BE2C (cell line): ENCODE measurements around the gene ATF7IP.

Experiments used
- DNase-seq: peaks from one replicate; pipeline ENCODE4 v3.0.0-alpha.2; 2020
- H3K27me3 ChIP-seq: fragments of 250-450 bp; sonication (Bioruptor Pico); 2 replicates; pipeline ENCODE4 v1.5.1; 2020; ENCODE audit warnings: mild to moderate bottlenecking
- H3K36me3 ChIP-seq: fragments of 250-450 bp; sonication (Bioruptor Pico); 2 replicates; pipeline ENCODE4 v1.5.1; 2020; ENCODE audit warnings: mild to moderate bottlenecking
- H3K4me1 ChIP-seq: fragments of 250-450 bp; sonication (Bioruptor Pico); 2 replicates; pipeline ENCODE4 v1.5.1; 2020
- H3K4me3 ChIP-seq: 2 replicates; pipeline ENCODE4 v1.5.1; 2011; ENCODE audit warnings: low read depth, low read length
- H3K9me3 ChIP-seq: fragments of 250-450 bp; sonication (Bioruptor Pico); 2 replicates; pipeline ENCODE4 v1.5.1; 2020
- CTCF ChIP-seq: IDR thresholded peaks from 2 replicates; pipeline ENCODE4 v1.5.1; 2012; ENCODE audit warnings: mild to moderate bottlenecking, low read depth, low read length

ATF7IP gene

GRCh38 chr12:14454098-14454907 lies 88.8 kb downstream of the ATF7IP start:
- DNase-seq = peak; percentile 45
- peaks cover 41% of the 10 kb centered on the region for H3K36me3 ChIP-seq
- no peak overlapping the region for H3K4me3 ChIP-seq
- peaks cover 7% of the 10 kb centered on the region for H3K4me1 ChIP-seq
- no peaks in the 10 kb centered on the region for H3K9me3 ChIP-seq
- no peaks in the 10 kb centered on the region for H3K27me3 ChIP-seq
- peak; percentile 96 for TF ChIP-seq CTCF

- DNase-seq = no peak
- TF ChIP-seq CTCF = no peak
- Histone ChIP-seq H3K4me3 (no peak overlapping the region), H3K36me3 (peaks cover 47% of the 10 kb centered on the region), H3K4me1 (no peaks in the 10 kb centered on the region; the same call in 1 of the 2 replicates), H3K9me3 (no peaks in the 10 kb centered on the region), H3K27me3 (no peaks in the 10 kb centered on the region)
These were observed 94.8 kb downstream of the ATF7IP start for GRCh38 chr12:14460212-14460841.

GRCh38 chr12:14471497-14471896 lies 106.0 kb downstream of the ATF7IP start:
- Histone ChIP-seq H3K27me3 (no peaks in the 10 kb centered on the region), H3K9me3 (no peaks in the 10 kb centered on the region), H3K4me3 (no peak overlapping the region), H3K4me1 (no peaks in the 10 kb centered on the region), H3K36me3 (peaks cover 24% of the 10 kb centered on the region)
- TF ChIP-seq CTCF = no peak
- DNase-seq = no peak

GRCh38 chr12:14473707-14474287 lies 108.3 kb downstream of the ATF7IP start:
- Histone ChIP-seq H3K27me3 (no peaks in the 10 kb centered on the region), H3K9me3 (no peaks in the 10 kb centered on the region), H3K4me3 (no peak overlapping the region), H3K36me3 (peaks cover 20% of the 10 kb centered on the region), H3K4me1 (no peaks in the 10 kb centered on the region)
- DNase-seq = no peak
- no peak for TF ChIP-seq CTCF

GRCh38 chr12:14479004-14479403 lies 113.5 kb downstream of the ATF7IP start:
- no peaks in the 10 kb centered on the region for H3K9me3 ChIP-seq
- no peaks in the 10 kb centered on the region; the same call in 1 of the 2 replicates for H3K4me1 ChIP-seq
- H3K4me3 ChIP-seq = no peak overlapping the region
- H3K36me3 ChIP-seq = peaks cover 52% of the 10 kb centered on the region
- no peaks in the 10 kb centered on the region for H3K27me3 ChIP-seq
- no peak for TF ChIP-seq CTCF
- no peak for DNase-seq
